B cell (primary cell): Measurements from ENCODE around the gene SYNJ2. TPM values are rescaled to one million over a fixed set of nuclear protein-coding genes. Genes with fewer than 3 reads are reported as not detected.

ENCODE experiments used
- ATAC-seq: fragments of 200-7000 bp; cut with Tn5 transposase; one replicate; pipeline ENCODE4 v1.10.0; 2021; ENCODE audit warnings: low read depth, mild to moderate bottlenecking, moderate number of reproducible peaks, moderate library complexity
- CTCF ChIA-PET: fragments of 350-600 bp; sonication (Branson Sonifier 250); formaldehyde crosslinking; loops from one replicate; lab custom pipeline; 2021; ENCODE audit warnings: antibody characterized with exemption, inconsistent platforms; lab: Charles Lee
- POLR2A ChIA-PET: fragments of 350-600 bp; sonication (Branson Sonifier 250); formaldehyde crosslinking; loops from one replicate; lab custom pipeline; 2021; ENCODE audit warnings: antibody characterized with exemption; lab: Charles Lee
- DNase-seq: peaks from one replicate; pipeline ENCODE4 v3.0.0; 2013
- H2AFZ ChIP-seq: 2 replicates; pipeline ENCODE4 v1.6.1; 2012; ENCODE audit warnings: mild to moderate bottlenecking, low read depth, low read length; ENCODE audit not compliant: insufficient read depth, poor library complexity, severe bottlenecking
- H3K27ac ChIP-seq, 2 donors: 1 replicate in 1 of 2; 2 replicates in 1 of 2; pipeline ENCODE4 v1.5.1; 2012 to 2013; ENCODE audit warnings: low read length in 2 of 2, mild to moderate bottlenecking in 2 of 2, moderate library complexity in 1 of 2
- H3K27me3 ChIP-seq, 4 experiments: fragments of 200-600 bp in 1 of 4; sonication (generic) in 1 of 4; replicated peaks in 1 of 4; 1 replicate in 2 of 4; 2 replicates in 2 of 4; pipeline versions ENCODE4 v1.6.1 to v1.7.0; 2013 to 2016; ENCODE audit warnings: low read length in 3 of 4, mild to moderate bottlenecking in 2 of 4, mixed read lengths in 1 of 4, moderate library complexity in 1 of 4; ENCODE audit not compliant: insufficient read depth in 4 of 4, control insufficient read depth in 3 of 4; ENCODE audit errors: control extremely low read depth in 1 of 4
- H3K36me3 ChIP-seq, 2 experiments: replicated peaks in 1 of 2; 1 replicate in 1 of 2; 2 replicates in 1 of 2; pipeline versions ENCODE4 v1.6.1 to v1.7.1; 2013; ENCODE audit warnings: low read length in 1 of 2; ENCODE audit not compliant: insufficient read depth in 2 of 2, control insufficient read depth in 1 of 2; ENCODE audit errors: control extremely low read depth in 1 of 2, extremely low read depth in 1 of 2
- H3K4me1 ChIP-seq, 2 donors: fragments of 200-600 bp in 1 of 2; sonication (generic) in 1 of 2; 1 replicate in 1 of 2; 2 replicates in 1 of 2; pipeline versions ENCODE4 v1.5.1 to v1.6.1; 2013 to 2017; ENCODE audit warnings: low read length in 2 of 2; ENCODE audit not compliant: control insufficient read depth in 2 of 2, insufficient read depth in 2 of 2
- H3K4me2 ChIP-seq: replicated peaks from 2 replicates; pipeline ENCODE3; 2012; ENCODE audit warnings: mild to moderate bottlenecking, low read depth, low read length; ENCODE audit not compliant: poor library complexity, severe bottlenecking
- H3K4me3 ChIP-seq, 5 experiments: fragments of 200-600 bp in 1 of 5; sonication (generic) in 1 of 5; 1 replicate in 3 of 5; 2 replicates in 2 of 5; pipeline versions ENCODE4 v1.5.1 to v1.7.0; 2011 to 2016; ENCODE audit warnings: low read length in 4 of 5, mild to moderate bottlenecking in 4 of 5, low read depth in 2 of 5, control low read depth in 1 of 5, moderate library complexity in 1 of 5; ENCODE audit not compliant: insufficient read depth in 1 of 5; ENCODE audit errors: control extremely low read depth in 1 of 5, extremely low read depth in 1 of 5
- H3K79me2 ChIP-seq: fragments of 200-600 bp; sonication (generic); one replicate; pipeline ENCODE4 v1.6.0; 2016; ENCODE audit warnings: low read length; ENCODE audit not compliant: control insufficient read depth, insufficient read depth
- H3K9ac ChIP-seq: fragments of 200-600 bp; sonication (generic); 2 replicates; pipeline ENCODE4 v1.6.1; 2017; ENCODE audit warnings: mild to moderate bottlenecking, low read length, moderate library complexity
- H3K9me3 ChIP-seq, 3 donors: one replicate each; pipeline versions ENCODE4 v1.6.1 to v1.7.1; 2013; ENCODE audit warnings: low read length in 2 of 3; ENCODE audit not compliant: control insufficient read depth in 2 of 3, insufficient read depth in 1 of 3; ENCODE audit errors: control extremely low read depth in 1 of 3
- H4K20me1 ChIP-seq: 2 replicates; pipeline ENCODE4 v1.6.0; 2012; ENCODE audit warnings: mild to moderate bottlenecking, low read length; ENCODE audit not compliant: insufficient read depth, control insufficient read depth, poor library complexity, severe bottlenecking
- H3K27ac Mint-ChIP-seq: one replicate; pipeline ENCODE4 v1.8.0; 2021; ENCODE audit warnings: mixed read lengths
- H3K27me3 Mint-ChIP-seq: one replicate; pipeline ENCODE4 v1.8.0; 2021; ENCODE audit warnings: mixed read lengths
- H3K4me1 Mint-ChIP-seq: one replicate; pipeline ENCODE4 v1.8.0; 2021; ENCODE audit warnings: mixed read lengths
- H3K4me3 Mint-ChIP-seq: one replicate; pipeline ENCODE4 v1.8.0; 2021; ENCODE audit warnings: mixed read lengths
- H3K9me3 Mint-ChIP-seq: one replicate; pipeline ENCODE4 v1.8.0; 2022; ENCODE audit warnings: mixed read lengths; ENCODE audit not compliant: insufficient read depth
- CTCF ChIP-seq: fragments of 200-600 bp; IDR thresholded peaks from one replicate; pipeline ENCODE4 v1.8.0; 2022; ENCODE audit warnings: antibody characterized with exemption, mild to moderate bottlenecking
- EZH2 ChIP-seq: IDR thresholded peaks from 2 replicates; pipeline ENCODE4 v1.6.1; 2012; ENCODE audit warnings: borderline replicate concordance, low read depth, mild to moderate bottlenecking, moderate library complexity, low read length; ENCODE audit not compliant: insufficient read depth, poor library complexity, severe bottlenecking
- WGBS: methylation state at CpG from one replicate; pipeline ENCODE4 v1.1.5; 2013; ENCODE audit warnings: missing lambda C conversion rate; ENCODE audit not compliant: insufficient coverage; 5-methylcytosine and 5-hydroxymethylcytosine counted together
- intact Hi-C: fragments of 100-400 bp; cut with micrococcal nuclease; formaldehyde crosslinking; loops from one replicate; pipeline ENCODE4 v1.10.0; 2022
- polyA plus RNA-seq: library from polyadenylated mRNA; depleted of rRNA; stranded (reverse); fragments of >200 nt; gene quantifications from 2 replicates; pipeline ENCODE4 v1.2.3, GENCODE V29; 2012
- total RNA-seq, 2 donors: library from RNA; stranded (reverse); fragments of 120-200 nt in 1 of 2; gene quantifications; 1 replicate in 1 of 2; 2 replicates in 1 of 2; pipeline versions ENCODE4 v1.2.3 to v1.2.4, GENCODE V29; 2013 to 2022

The SYNJ2 gene
- total and polyA plus RNA-seq, 2 donors (not counting 1 experiment from before 2014, with no cell fraction given), result 5.2 to 11.4 TPM

- Histone ChIP-seq H3K4me1 (no peaks in the 10 kb centered on the region), H4K20me1 (no peaks in the 10 kb centered on the region), H3K27ac (no peak overlapping the region), H3K4me3 (no peak overlapping the region), H3K4me2 (no peak overlapping the region), H2AFZ (no peak overlapping the region), H3K9me3 (peaks cover 0 to 2% (median 0%) of the 10 kb centered on the region in 3 donors), H3K36me3 (peaks cover 0 to 3% of the 10 kb centered on the region in 2 experiments), H3K27me3 (no peaks in the 10 kb centered on the region), H3K79me2 (no peaks in the 10 kb centered on the region), H3K9ac (no peak overlapping the region)
- ChIA-PET POLR2A (no interaction called here), CTCF (interaction anchor here (1.4 kb wide), 1 partner anchor 32 kb away, joined by 3 read pairs; no protein-coding TSS in a partner anchor)
- Mint-ChIP-seq H3K27ac (no peak overlapping the region), H3K9me3 (no peaks in the 10 kb centered on the region), H3K4me3 (no peak overlapping the region), H3K4me1 (peaks cover 9% of the 10 kb centered on the region), H3K27me3 (no peaks in the 10 kb centered on the region)
- ATAC-seq (no peak), DNase-seq (no peak)
- no peak for TF ChIP-seq CTCF
- TF ChIP-seq EZH2, result no peak
- intact Hi-C loops, result no loop called here
- WGBS, result no CpG with 5 or more reads among the region's 1 CpG
Measured at GRCh38 chr6:158058171-158058651, 76.5 kb downstream of the SYNJ2 start.

GRCh38 chr6:158059108-158059507 lies 77.4 kb downstream of the SYNJ2 start:
- Mint-ChIP-seq H3K27ac (no peak overlapping the region), H3K9me3 (no peaks in the 10 kb centered on the region), H3K4me1 (peaks cover 9% of the 10 kb centered on the region), H3K27me3 (no peaks in the 10 kb centered on the region), H3K4me3 (no peak overlapping the region)
- no peak for DNase-seq
- ChIA-PET CTCF (interaction anchor here (1.4 kb wide), 1 partner anchor 33 kb away, joined by 3 read pairs; no protein-coding TSS in a partner anchor), POLR2A (no interaction called here)
- Histone ChIP-seq H3K4me3 (no peak overlapping the region), H3K79me2 (no peaks in the 10 kb centered on the region), H3K4me2 (no peak overlapping the region), H3K27ac (no peak overlapping the region), H3K36me3 (peaks cover 0 to 7% of the 10 kb centered on the region in 2 experiments), H3K9ac (no peak overlapping the region), H2AFZ (no peak overlapping the region), H4K20me1 (no peaks in the 10 kb centered on the region), H3K9me3 (peaks cover 0 to 3% (median 0%) of the 10 kb centered on the region in 3 donors), H3K4me1 (no peaks in the 10 kb centered on the region), H3K27me3 (no peaks in the 10 kb centered on the region)
- no peak for ATAC-seq
- intact Hi-C loops, result no loop called here
- no peak for TF ChIP-seq CTCF
- no peak for TF ChIP-seq EZH2
- WGBS, result over 99% methylated on average over 12 of the region's 13 CpGs
